DMS153 (cell line): ENCODE measurements around the gene JAM2.

Experiments
- DNase-seq: peaks from one replicate; lab custom pipeline; 2025; lab: John Stamatoyannopoulos, UW

The JAM2 gene

DNA sequence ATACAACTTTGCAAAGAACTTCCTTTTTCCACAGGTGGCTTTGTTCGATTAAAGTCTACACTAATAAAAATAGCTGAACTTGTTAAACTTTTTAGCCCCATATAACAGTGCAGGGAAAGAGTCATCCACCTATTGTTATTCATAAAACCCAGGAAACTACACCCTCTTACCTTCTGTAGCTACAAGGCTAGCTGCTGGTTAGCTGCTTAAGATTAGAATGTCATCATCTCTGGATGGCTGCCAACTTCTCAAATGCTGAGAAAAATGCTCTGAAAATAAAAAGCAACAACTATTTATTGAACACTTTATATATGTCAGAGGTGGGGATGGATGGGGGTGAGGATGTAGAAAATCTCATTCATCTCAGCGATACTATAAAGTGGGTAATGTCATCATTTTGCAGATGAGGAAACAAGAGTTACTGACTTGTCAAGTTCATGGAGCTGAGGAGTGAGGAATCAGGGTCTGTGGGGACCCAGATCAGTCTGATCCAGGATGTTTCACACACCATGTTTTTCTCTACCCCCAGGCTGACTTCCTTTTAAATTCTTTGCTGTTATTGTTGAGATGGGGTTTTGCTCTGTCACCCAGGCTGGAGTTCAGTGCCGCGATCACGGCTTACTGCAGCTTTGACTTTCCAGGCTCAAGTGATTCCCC is 78.6 kb downstream of the JAM2 start:
- DNase-seq: no peak

DNA sequence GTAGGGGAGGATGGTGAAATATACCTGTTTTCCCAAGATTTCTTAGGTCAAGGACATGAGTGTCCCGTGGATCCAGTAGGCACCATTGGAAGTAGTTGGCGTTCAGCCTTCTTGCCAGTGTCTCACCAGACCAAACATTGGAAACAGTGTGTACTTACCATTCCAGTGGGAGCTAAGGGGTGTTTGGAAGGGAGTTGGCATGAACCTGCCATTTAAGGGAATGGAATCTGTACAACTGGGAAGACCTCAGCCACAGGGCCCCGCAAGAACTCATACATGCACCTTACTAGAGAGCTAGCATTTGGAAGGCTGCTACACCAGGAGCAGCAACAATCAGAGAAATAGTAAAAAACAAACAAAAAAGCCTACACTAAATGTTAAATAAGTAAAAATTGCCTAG is 82.9 kb downstream of the JAM2 start:
- DNase-seq: no peak

DNA sequence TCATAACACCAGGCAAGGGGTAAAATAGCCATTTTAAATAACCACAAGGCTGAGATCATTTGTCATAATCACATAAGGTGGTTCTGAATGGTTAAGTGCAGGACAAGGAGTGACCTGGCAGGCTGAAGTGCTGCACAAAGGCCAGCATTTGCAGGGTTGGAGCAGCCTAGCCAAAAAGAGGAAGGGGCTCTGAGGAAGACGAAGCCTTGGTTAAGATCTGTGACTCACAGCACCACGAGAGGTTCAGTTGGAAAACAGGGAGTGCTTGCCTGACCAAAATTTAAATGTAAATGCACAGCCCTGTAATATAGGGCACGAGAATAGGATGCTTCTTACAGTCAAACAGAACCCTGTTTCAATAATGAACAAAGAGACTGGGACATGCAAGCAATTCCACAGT is 83.6 kb downstream of the JAM2 start:
- no peak for DNase-seq

DNA sequence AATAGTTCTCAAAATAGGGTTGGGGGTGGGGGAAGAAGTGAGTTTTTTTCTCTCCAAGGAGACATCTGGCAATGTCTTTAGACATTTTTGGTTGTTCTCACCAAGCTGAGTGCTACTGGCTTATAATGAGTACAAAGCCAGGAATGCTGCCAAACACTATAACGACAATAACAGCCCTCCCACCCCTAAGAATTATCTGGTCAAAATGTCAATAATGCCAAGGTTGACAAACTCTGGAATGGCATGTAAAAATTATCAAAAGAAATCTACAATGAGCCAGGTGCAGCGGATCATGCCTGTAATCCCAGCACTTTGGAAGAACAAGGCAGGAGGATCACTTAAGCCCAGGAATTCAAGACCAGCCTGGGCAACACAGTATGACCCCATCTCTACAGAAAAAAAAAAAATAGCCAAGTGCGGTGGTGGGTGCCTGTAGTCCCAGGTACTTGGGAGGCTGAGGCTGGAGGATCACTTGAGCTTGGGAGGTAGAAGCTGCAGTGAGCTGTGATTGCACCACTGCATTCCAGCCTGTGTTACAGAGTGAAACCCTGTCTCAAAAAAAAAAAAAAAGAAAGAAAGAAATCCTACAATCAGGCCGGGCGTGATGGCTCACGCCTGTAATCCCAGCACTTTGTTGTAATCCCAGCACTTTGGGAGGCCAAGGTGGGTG is 93.2 kb downstream of the JAM2 start:
- DNase-seq: no peak

DNA sequence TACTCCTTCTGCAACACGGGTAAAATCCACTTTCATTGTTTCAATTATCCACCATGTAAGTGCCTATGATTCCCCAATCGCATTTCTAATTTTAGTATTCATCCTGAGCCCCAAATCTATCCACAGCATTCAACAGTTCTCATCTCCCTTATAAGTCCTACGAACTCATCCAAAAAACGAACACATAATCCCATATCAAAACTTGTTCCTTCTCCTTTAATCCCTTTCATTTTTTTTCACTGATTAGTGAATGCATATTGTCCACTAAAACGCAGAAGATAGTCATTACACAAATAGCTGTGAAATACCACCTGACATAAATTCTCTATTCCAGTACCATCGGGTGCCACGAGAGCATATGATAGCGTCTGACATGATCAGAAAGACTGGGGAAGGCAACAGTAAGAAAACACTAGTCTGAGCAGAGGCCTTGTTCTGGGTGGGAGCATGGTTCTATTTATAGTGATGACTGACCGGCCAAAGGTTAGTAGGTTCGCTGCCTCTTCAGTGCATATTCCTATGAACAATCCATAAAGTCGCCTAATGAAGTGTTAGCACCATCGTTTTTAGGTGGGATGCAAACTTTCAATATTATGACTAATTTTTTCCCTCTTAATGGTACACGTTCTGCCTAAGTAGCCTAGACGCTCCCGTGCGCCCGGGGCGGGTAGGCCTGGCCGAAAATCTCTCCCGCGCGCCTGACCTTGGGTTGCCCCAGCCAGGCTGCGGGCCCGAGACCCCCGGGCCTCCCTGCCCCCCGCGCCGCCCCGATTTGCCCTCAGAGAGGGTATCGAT is 95.0 kb downstream of the JAM2 start:
- DNase-seq: no peak

DNA sequence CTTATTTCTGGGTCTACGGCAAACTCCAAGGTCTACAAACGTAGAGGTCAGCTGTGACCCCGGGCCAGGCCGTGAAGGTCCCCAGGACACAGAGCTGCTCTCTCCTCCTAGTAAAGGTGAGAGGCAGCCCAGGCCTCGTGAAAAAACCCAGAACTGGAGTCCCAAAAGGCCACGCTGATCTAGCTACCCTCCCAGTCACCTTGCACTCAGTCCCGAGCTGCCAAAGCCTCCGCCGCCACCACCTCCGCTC is 95.5 kb downstream of the JAM2 start:
- DNase-seq: no peak

DNA sequence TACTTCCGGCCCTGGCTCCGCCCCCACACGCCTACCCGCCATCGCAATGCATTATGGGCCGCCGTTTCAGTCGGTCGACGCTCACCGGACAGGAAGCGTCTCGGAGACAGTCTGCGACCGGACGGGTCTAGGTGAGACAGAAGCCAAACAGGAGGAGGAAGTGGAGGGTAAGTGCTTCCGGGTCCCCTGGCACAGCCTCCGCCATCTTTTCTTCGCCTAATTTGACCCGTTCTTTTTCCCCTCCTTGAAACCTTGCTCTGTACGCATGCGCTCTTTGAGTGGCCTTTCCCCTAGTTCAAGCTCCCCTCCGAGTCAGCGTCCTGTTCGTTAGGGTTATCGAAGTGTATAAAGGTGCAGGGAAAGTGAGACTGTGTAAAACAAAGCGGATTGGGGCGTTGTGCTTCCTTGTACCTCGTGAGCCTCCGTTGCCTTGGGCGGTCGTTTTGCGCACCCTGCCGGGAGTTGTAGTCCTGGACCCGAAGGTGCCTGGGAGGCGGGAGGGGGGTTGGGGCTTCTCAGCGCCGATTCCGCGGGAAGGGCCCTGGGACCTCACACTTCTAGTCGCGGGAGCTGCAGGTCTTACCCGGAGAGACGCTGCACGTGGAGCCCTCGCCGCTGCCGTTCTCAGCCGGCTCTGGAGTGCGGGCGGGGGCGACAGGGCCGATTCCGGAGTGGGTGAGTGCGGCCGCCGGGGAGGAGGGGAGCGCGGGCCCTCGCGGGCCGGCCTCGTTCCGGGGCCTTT is 96.0 kb downstream of the JAM2 start, which contains the start of the genes ATP5PF and GABPA:
Gene ATP5PF (minus strand): TSS at position 1 of the 742 bp plus-strand sequence. CDS start 5,110 bp downstream, outside the sequence.
Gene GABPA (plus strand): TSS at position 69 of the 742 bp plus-strand sequence. CDS start 6,627 bp downstream, outside the sequence.
- DNase-seq: peak; percentile 97

DNA sequence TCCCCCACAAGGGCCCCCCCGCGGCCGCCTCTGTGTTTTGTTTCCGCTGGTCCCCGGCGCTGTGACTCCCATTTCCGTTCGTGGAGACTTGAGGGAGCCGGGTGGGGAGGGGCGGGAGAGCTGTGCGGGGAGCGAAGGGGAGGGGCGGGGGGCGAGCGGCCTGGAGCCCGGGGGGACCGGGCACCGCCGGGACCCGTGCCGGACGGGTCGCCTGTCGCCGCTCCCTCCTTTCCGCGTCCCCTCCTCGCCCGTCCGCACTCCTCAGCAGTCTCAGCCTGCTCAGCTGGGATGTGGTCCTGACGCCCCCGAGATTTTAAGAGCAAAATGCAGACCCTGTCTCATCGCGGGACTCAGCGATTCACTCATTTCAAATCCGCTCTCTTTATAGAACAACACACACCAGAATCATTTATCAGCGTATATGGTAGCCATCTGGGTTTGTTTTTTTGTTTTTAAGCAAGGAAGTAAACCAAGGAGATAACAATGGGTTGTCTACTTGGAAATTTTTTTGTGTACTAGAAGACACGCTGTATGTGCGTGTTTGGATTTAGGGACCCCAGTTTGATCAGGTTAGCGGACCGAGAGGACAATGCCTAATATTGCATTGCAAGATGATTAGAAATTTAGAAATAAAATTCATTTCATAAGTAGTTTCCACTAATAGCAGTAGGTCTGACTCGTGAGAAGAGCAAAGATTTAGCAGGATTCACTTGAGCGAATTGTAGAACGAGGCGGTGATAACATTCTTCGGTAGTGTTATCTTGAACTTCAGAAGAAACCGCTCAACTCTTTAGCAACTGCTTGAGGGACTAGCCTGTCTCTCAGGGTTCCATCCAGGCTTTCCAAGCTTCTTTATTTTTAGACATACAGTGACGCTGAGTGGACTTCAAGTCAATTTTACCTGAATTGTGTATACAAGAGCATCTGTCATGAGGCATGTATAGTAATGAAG is 96.9 kb downstream of the JAM2 start:
- DNase-seq: peak; percentile 30

DNA sequence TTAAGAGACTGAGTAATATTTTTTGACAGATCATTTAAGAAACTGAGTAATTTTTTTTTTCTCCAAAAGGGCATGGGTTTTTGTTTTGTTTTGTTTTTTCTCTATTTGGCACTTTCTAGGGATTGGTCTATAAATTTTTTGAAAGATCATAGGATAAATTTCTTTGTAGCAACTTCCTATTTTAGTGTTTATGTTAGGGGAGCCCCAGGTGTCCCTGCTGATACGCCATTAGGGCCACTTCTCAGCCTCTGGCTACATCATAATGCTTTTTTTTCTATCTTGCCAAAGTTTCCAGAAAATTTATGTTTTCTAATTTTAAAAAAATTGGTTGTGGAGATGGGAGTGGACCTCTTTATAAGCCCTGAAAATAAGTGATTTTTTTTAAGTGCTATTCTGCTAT is 98.4 kb downstream of the JAM2 start:
- DNase-seq: no peak

DNA sequence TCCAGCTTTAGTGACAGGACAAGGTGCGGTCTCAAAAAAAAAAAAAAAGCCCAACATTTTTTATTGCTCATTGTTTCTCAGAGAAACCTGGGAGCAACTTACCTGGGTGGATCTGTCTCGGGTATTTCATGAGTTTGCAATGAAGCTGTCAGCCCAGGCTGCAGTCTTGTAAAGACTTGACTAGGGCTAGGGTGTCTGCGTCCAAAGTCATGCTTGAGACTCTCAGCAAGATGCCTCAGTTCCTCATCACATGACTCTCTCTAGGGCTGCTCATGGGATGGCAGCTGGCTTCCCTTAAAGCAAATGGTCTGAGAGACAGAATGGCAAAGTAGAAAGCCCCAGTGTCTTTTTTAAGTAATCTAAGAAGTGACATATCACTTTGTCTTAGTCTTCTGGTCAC is 103.8 kb downstream of the JAM2 start:
- no peak for DNase-seq

DNA sequence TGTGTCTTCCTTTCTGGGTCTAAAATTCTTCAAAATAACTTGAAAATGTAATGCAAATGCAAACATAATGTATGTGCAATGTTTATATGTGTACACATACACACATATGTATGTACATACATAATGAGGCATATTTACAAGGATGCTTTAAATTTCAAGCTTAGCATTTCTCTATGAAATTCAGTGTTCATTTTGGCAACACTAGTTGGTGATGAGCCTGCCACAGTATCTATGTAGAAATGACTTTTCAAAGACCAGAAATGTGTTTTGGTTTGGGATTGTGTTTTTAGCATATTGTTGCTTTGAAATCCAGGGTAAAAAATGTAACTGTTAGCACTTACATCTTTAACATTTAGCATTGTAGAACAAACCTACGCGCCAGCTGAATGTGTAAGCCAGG is 105.8 kb downstream of the JAM2 start:
- DNase-seq: no peak

DNA sequence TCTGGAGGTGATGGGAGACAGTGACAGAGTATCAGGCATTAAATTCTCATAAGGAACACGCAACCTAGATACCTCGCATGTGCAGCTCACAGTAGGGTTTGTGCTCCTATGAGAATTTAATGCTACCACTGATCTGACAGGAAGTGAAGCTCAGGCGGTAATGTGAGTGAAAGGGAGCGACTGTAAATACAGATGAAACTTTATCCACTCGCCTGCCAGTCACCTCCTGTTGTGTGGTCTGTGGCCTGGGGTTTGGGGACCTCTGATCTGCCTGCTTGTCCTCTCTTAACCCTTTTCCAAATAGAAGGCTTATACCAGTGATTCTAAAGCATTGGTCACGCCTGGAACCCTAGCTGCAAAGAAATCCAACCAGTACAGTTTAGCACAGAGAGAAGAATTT is 111.0 kb downstream of the JAM2 start:
- DNase-seq: no peak

DNA sequence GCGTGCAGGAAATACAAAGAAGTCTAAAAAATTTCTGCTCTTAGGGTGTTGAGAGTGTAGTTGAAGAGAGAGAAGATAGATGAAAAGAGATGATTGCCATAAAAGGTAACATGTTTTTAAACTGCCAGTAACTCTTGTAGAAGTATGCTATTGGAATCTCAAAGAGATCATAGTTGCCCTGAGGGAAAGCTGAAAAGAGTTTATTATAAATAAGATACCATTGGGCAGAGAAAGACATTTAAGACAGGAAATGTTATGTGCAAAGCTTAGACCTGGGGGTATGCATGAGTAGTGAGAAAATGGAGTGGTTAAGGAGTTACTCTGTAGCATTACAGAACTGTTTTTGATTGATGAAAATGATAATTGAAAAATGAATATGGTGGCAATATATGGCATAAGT is 113.4 kb downstream of the JAM2 start:
- DNase-seq: no peak

DNA sequence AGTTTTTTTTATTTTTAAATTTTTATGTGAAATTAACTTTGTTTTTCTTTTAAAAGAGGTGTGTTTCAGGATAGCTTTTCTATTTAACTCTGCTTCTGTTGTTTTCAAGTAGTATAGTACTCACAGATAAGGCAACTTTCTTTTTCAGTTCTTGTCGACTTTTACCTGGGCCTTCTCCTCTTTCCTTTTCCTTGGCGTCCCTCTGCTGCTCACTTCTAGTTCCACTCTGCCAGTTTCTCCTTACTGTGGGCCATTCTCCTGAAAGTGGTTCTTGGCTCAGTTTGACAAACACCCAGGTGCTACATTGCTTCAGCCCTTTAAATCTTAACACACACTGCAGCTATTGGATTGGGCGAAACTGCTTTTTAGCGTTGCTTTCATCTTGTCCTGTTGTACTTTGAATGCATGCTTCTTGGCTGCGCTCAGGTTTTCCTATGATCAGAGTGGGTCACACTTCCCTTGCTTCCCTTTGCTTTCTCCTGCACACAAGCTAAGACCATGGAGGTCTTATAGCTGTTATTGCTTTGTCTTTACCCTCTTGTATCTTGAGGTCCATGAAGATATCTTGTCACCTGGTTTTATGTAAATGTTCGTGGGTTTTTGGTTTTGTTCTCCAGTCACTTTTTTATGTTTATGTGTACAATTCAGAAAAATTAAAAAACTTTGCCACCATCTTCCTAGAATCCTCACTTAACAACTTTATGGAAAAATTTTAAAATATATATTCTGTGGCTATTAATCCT is 117.3 kb downstream of the JAM2 start:
- no peak for DNase-seq

DNA sequence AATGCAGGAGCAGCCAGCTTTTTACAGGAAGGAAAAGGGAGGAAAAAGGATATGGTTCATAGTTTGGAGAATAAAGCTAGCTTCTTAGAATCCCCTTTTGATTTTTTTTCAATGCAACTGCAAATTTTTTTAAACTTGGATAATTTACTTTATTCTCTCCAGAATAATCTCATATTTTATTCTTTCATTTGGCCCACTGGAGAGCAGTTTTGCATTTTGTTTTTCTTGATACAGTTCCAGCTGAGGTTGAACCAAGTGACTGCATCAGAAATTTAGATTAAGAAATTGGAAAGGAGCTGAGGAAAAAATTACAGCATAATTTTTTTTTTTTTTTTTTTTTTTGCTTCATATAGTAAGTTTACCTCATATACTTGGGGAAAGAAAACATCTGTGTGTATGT is 118.5 kb downstream of the JAM2 start:
- DNase-seq: no peak

DNA sequence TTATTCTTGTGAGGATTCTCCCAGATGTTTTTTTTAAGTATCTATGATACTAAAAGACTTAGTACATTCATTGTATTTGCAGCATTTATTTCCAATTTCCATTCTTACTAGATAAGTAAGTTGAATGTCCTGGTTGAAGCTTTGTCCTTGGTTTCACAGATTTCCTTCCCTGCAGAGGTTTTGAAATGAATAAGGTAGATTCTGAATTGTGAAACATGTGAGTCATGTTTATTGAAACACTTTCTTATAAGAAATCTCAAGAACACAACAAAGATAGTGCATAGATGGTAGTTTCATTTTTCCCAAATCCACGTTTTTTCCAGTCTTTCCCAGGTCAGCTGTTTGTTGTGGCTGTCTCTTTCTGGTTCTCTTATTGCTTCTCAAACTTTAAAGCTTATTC is 120.5 kb downstream of the JAM2 start:
- no peak for DNase-seq

DNA sequence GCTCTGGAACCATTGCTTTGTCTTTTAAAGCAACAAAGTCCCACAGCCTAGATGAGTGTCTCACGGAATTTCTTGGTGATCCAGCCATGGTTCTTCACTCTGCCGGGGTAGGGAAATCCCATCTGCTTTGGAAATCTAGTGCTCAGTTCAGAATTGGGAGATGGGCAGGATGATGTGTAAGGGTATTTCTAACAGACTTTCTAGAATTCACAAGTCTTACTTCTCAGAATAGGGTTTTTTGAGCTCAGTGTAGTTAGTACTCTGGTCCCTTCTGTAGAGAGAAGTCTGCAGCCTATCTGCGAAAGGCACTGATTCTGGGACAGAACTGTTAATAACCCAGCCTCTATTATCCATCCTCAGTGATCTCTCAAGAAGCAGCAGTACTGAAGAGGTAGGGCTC is 121.0 kb downstream of the JAM2 start:
- DNase-seq: no peak

DNA sequence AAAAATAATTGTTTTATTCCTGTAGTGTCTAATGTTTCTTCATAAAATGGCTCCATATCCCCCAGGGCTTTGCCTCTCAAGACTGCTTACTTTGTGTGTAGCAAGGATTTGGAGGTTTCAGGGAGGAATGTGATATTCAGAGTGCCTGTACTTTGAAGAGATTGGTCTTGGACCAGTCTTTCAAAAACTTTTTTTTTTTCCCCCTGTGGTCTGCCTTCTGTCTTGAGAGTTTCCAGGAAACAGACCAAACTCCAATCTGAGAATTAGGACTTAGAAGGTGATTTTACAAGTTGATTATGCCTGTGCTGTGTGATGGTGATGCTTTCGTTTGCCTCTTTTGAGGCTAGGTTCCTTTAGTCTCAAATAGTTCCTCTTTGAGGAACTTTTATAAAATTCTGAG is 121.6 kb downstream of the JAM2 start:
- no peak for DNase-seq

DNA sequence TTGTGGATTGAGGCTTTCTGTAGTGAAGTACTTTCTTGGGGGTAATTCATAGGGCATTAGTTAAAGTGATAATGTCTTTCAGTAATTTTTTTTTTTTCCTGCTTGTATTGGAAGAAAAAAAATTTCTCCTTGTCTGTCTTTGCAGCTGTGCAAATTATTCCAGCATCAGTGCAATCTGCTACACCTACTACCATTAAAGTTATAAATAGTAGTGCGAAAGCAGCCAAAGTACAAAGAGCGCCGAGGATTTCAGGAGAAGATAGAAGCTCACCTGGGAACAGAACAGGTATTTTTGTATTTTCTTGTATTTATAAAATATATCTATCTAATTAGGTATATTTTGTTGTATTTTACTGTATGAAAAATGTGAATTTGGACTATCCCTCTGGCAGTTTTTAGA is 125.0 kb downstream of the JAM2 start:
- no peak for DNase-seq
